Embryonic facial prominence (tissue), 1 donor: ENCODE results near the gene CSH2.
"Not testable (repeated sequence)": the region's sequence is repeated elsewhere in the genome, so short reads cannot be mapped to it uniquely, and the experiment has no call there.

Source experiments
- DNase-seq: peaks from one replicate; pipeline ENCODE4 v3.0.0-alpha.2; 2016; ENCODE audit errors: extremely low spot score

Gene CSH2

GRCh38 chr17:63873577-63873976, at the start of gene CSH2:
Gene CSH2, minus strand, starts transcription at chr17:63873677. Its CDS starts 63 bp downstream, at chr17:63873614.
- DNase-seq: not testable (repeated sequence)

GRCh38 chr17:63922402-63922801, 48.9 kb upstream of the CSH2 start:
- not testable (repeated sequence) for DNase-seq

GRCh38 chr17:63920779-63921178, 47.3 kb upstream of the CSH2 start:
- not testable (repeated sequence) for DNase-seq

GRCh38 chr17:63920050-63920449, 46.6 kb upstream of the CSH2 start:
- DNase-seq: not testable (repeated sequence)

- no peak for DNase-seq
Observed at GRCh38 chr17:63919311-63919723, 45.8 kb upstream of the CSH2 start.

GRCh38 chr17:63918789-63919305, 45.4 kb upstream of the CSH2 start, which contains the start of gene GH1:
Gene GH1, minus strand, starts transcription at chr17:63918839. Its CDS starts 63 bp downstream, at chr17:63918776.
- DNase-seq: not testable (repeated sequence)

- no peak for DNase-seq
Observed at GRCh38 chr17:63918305-63918704, 44.8 kb upstream of the CSH2 start.

GRCh38 chr17:63917646-63918045, 44.2 kb upstream of the CSH2 start:
- DNase-seq: no peak

GRCh38 chr17:63917206-63917605, 43.7 kb upstream of the CSH2 start:
- not testable (repeated sequence) for DNase-seq

- no peak for DNase-seq
Observed at GRCh38 chr17:63916566-63917185, 43.2 kb upstream of the CSH2 start.

GRCh38 chr17:63915753-63916152, 42.3 kb upstream of the CSH2 start:
- not testable (repeated sequence) for DNase-seq

GRCh38 chr17:63914471-63914870, 41.0 kb upstream of the CSH2 start:
- DNase-seq: no peak

- no peak for DNase-seq
Observed at GRCh38 chr17:63911657-63912100, 38.2 kb upstream of the CSH2 start.

- no peak for DNase-seq
Observed at GRCh38 chr17:63911041-63911635, 37.7 kb upstream of the CSH2 start, which contains the start of gene CSHL1. Gene CSHL1, minus strand, starts transcription at chr17:63911258. Its CDS starts 62 bp downstream, at chr17:63911196.

GRCh38 chr17:63910096-63910495, 36.6 kb upstream of the CSH2 start:
- no peak for DNase-seq

GRCh38 chr17:63909586-63909985, 36.1 kb upstream of the CSH2 start:
- DNase-seq: not testable (repeated sequence)

- DNase-seq: not testable (repeated sequence)
Observed at GRCh38 chr17:63907161-63907778, 33.8 kb upstream of the CSH2 start.

GRCh38 chr17:63904796-63905195, 31.3 kb upstream of the CSH2 start:
- DNase-seq: not testable (repeated sequence)

GRCh38 chr17:63903787-63904201, 30.3 kb upstream of the CSH2 start:
- DNase-seq: not testable (repeated sequence)

GRCh38 chr17:63901971-63902370, 28.5 kb upstream of the CSH2 start:
- not testable (repeated sequence) for DNase-seq

GRCh38 chr17:63898899-63899798, 25.7 kb upstream of the CSH2 start:
- not testable (repeated sequence) for DNase-seq
